Prostate gland (tissue), 2 donors: ENCODE data around the gene ADAT1. TPM values are rescaled to one million over a fixed set of nuclear protein-coding genes. Genes with fewer than 3 reads are reported as not detected.

ENCODE experiments used
- DNase-seq: peaks from one replicate; pipeline ENCODE4 v3.0.0-alpha.2; 2019; ENCODE audit warnings: low spot score
- H3K27ac ChIP-seq, 2 donors: fragments of 200-600 bp; sonication (generic); 2 replicates each; pipeline ENCODE4 v1.5.1; 2017 to 2019
- H3K27me3 ChIP-seq: fragments of 200-600 bp; sonication (generic); replicated peaks from 2 replicates; pipeline ENCODE4 v1.5.1; 2019; ENCODE audit not compliant: insufficient read depth
- H3K36me3 ChIP-seq, 2 donors: fragments of 200-600 bp; sonication (generic); 1 replicate in 1 of 2; 2 replicates in 1 of 2; pipeline versions ENCODE4 v1.5.1 to v1.8.1; 2017 to 2019
- H3K4me1 ChIP-seq: fragments of 200-600 bp; sonication (generic); replicated peaks from 2 replicates; pipeline ENCODE4 v1.5.1; 2019
- H3K4me3 ChIP-seq, 2 donors: fragments of 200-600 bp; sonication (generic); 2 replicates each; pipeline ENCODE4 v1.5.1; 2017 to 2019
- H3K9me3 ChIP-seq: fragments of 200-600 bp; sonication (generic); 2 replicates; pipeline ENCODE4 v1.5.1; 2017
- POLR2A ChIP-seq: fragments of 450-650 bp; IDR thresholded peaks from one replicate; pipeline ENCODE4 v1.6.1; 2016; ENCODE audit warnings: antibody characterized with exemption, mild to moderate bottlenecking
- POLR2AphosphoS5 ChIP-seq: sonication (generic); formaldehyde crosslinking; IDR thresholded peaks from one replicate; pipeline ENCODE4 v1.6.1; 2017; ENCODE audit warnings: antibody characterized with exemption
- WGBS: methylation state at CpG from one replicate; pipeline ENCODE4 v1.1.5; 2018; 5-methylcytosine and 5-hydroxymethylcytosine counted together
- intact Hi-C: fragments of 100-400 bp; cut with DNase I; formaldehyde crosslinking; loops from one replicate; pipeline ENCODE4 v1.14.2; 2022
- total RNA-seq, 2 donors: library from RNA; depleted of rRNA; stranded (reverse); fragments of >200 nt; gene quantifications; one replicate each; pipeline ENCODE4 v1.1.0, GENCODE V29; 2016
- TF ChIP-seq, protein P1 (sequence below), 4 experiments: fragments of 200-600 bp in 2 of 4; fragments of 450-650 bp in 2 of 4; sonication (generic) in 2 of 4; IDR thresholded peaks; 1 replicate in 3 of 4; 2 replicates in 1 of 4; pipeline ENCODE4 v1.5.1; 2016 to 2019; ENCODE audit warnings: antibody characterized with exemption in 4 of 4, mild to moderate bottlenecking in 2 of 4, moderate library complexity in 2 of 4

ADAT1 gene
- total RNA-seq, 2 donors from 2014 or later = 49.1 to 66.0 TPM

DNA sequence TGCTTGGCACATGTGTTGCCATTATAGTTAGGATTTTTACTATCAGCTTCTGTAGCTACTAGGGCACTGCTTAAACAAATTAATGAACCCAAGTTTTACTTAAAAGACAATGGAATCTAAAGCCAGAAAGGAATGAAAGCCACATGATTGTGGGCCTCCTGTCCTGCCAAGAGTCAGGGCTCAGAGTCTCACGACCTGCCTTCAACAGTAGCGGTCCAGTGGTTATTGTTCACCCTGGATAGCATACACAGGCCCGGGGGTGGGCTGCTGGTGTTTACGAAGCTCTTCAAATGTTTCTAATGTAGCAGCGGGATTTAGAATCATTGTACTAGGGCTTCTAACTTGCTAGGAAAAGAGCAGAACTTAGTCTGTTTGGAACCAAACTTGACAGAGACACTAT, 49.1 kb downstream of the ADAT1 start:
- intact Hi-C loops = no loop called here
- Histone ChIP-seq H3K36me3 (peaks cover 0 to 22% of the 10 kb centered on the region in 2 donors), H3K4me3 (no peak overlapping the region), H3K27ac (no peak overlapping the region), H3K27me3 (no peaks in the 10 kb centered on the region), H3K9me3 (no peaks in the 10 kb centered on the region), H3K4me1 (no peaks in the 10 kb centered on the region)
- no peak for DNase-seq
- TF ChIP-seq, protein P1, sequence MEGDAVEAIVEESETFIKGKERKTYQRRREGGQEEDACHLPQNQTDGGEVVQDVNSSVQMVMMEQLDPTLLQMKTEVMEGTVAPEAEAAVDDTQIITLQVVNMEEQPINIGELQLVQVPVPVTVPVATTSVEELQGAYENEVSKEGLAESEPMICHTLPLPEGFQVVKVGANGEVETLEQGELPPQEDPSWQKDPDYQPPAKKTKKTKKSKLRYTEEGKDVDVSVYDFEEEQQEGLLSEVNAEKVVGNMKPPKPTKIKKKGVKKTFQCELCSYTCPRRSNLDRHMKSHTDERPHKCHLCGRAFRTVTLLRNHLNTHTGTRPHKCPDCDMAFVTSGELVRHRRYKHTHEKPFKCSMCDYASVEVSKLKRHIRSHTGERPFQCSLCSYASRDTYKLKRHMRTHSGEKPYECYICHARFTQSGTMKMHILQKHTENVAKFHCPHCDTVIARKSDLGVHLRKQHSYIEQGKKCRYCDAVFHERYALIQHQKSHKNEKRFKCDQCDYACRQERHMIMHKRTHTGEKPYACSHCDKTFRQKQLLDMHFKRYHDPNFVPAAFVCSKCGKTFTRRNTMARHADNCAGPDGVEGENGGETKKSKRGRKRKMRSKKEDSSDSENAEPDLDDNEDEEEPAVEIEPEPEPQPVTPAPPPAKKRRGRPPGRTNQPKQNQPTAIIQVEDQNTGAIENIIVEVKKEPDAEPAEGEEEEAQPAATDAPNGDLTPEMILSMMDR (IDR thresholded peaks at IDR 0.05) = no peak
- no peak for TF ChIP-seq POLR2A
- TF ChIP-seq POLR2AphosphoS5 = no peak
- WGBS = 81% methylated on average over 5 of the region's 5 CpGs

DNA sequence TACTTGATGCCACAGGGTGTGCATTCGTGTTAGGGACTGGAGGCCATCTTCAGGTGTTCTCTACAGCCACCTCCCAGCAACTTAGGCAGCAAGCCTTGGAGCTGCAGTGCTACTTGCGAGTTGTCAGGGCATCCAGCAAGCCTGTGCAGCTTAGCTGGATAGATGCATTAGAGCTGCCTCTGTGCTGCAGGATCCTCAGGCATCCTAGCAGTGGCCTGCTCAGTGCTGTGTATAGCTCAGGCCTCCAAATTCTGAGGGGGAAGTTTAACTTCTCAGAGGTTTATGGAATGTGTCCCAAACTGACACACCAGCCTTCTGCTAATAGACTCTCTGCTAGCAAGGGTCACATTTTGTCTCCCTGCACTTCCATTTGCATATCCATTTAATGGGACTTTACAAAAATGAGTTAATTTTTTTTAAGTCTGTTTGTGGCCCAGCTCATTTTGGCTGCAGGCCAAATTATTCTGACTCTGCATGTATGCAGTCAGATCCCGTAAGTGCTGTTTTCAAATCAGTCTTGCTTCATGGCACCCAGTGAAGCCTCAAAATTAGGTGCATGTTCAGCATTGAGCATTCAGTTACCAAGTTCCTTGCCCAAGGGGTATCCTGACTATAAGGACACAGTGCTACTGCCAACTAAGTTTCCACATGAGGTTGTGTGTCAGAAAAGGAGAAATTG, 50.1 kb downstream of the ADAT1 start:
- no peak for DNase-seq
- 79% methylated on average over 3 of the region's 3 CpGs for WGBS
- peaks cover 0 to 24% of the 10 kb centered on the region in 2 donors for H3K36me3 ChIP-seq
- peaks cover 3% of the 10 kb centered on the region for H3K4me1 ChIP-seq
- H3K4me3 ChIP-seq = no peak overlapping the region
- TF ChIP-seq, protein P1 (IDR thresholded peaks at IDR 0.05) = no peak
- TF ChIP-seq POLR2A (no peak), POLR2AphosphoS5 (no peak)
- H3K27me3 ChIP-seq = no peaks in the 10 kb centered on the region
- intact Hi-C loops = no loop called here
- H3K9me3 ChIP-seq = no peaks in the 10 kb centered on the region
- no peak overlapping the region for H3K27ac ChIP-seq

DNA sequence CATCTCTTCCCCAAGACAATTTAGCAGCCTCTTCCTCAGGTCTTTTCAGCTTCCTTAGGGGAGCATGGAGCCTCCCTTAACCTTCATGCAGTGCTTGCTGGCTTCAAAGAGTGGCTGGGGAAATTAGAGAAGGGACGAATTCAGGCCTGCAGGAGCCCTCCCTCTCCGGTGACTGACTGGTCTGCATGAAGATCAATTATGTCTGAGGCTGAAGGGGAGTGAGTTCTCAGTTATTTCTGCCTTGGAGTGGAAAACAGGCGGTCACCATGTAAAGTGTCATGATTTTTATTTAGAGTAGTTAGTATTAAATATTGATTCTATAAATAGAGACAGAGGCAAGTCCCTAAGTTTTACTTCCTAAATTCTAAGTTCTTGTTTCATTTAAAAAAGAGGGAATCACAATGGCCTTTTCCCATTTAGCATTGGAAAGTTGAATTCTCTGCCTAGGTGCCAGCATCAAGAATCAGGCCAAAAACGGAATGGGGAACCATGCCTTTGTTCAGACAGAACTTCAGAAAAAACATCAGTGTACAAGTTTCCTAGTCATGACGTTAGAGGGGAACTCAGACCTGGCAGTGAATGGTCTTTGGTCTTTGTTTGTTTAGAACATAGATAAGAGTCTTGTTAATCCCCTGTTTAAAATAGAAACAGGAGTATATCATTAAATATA, 52.5 kb downstream of the ADAT1 start:
- no peak overlapping the region for H3K4me3 ChIP-seq
- intact Hi-C loops = no loop called here
- H3K4me1 ChIP-seq = peaks cover 11% of the 10 kb centered on the region
- H3K27me3 ChIP-seq = no peaks in the 10 kb centered on the region
- no peak overlapping the region for H3K27ac ChIP-seq
- peaks cover 0 to 24% of the 10 kb centered on the region in 2 donors for H3K36me3 ChIP-seq
- DNase-seq = no peak
- no peak for TF ChIP-seq POLR2A
- TF ChIP-seq, protein P1 (IDR thresholded peaks at IDR 0.05) = no peak
- 59% methylated on average over 5 of the region's 5 CpGs for WGBS
- H3K9me3 ChIP-seq = no peaks in the 10 kb centered on the region

DNA sequence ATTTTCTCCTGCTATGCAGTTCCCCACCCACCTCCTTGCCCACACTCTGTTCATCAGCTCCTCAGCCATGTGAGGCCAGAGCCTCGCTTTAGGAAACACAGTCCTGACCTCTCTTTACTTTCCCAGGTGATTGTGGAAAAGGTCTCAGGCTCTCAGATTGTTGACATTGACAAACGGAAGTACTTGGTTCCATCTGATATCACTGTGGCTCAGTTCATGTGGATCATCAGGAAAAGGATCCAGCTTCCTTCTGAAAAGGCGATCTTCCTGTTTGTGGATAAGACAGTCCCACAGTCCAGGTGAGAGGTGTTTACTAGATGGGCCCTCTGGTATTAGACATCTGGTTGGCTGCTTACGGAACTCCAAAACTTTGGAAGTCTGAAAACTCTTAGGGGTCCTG, 55.2 kb downstream of the ADAT1 start:
- no peak for DNase-seq
- Histone ChIP-seq H3K9me3 (no peaks in the 10 kb centered on the region), H3K36me3 (peaks cover 0 to 23% of the 10 kb centered on the region in 2 donors), H3K4me1 (peaks cover 11% of the 10 kb centered on the region), H3K27me3 (no peaks in the 10 kb centered on the region), H3K4me3 (no peak overlapping the region), H3K27ac (no peak overlapping the region)
- intact Hi-C loops = loop anchor here (2.0 to 5.0 kb wide), 3 partner anchors 55 to 136 kb away; partner anchors contain the start of genes ADAT1, CFDP1, KARS1 and TERF2IP
- 76% methylated on average over 4 of the region's 4 CpGs for WGBS
- no peak for TF ChIP-seq POLR2A
- TF ChIP-seq, protein P1 (IDR thresholded peaks at IDR 0.05) = no peak
- TF ChIP-seq POLR2AphosphoS5 = no peak
